Endothelial cell of umbilical vein (primary cell): ENCODE results near the gene ABHD11. TPM values are rescaled to one million over a fixed set of nuclear protein-coding genes. Genes with fewer than 3 reads are reported as not detected.

ENCODE experiments used
- BruUV-seq: library from RNA; stranded (reverse); fragments of 400-500 nt; replicated peaks from 2 replicates; lab custom pipeline; 2021; lab: Mats Ljungman, UMichigan
- CTCF ChIA-PET: fragments of 300-600, 350-600 bp; sonication (Branson Sonifier 250); formaldehyde crosslinking; loops from one replicate; lab custom pipeline; 2021; ENCODE audit warnings: antibody characterized with exemption, inconsistent platforms; lab: Charles Lee
- POLR2A ChIA-PET: fragments of 300-600, 350-600 bp; sonication (Branson Sonifier 250); formaldehyde crosslinking; loops from one replicate; lab custom pipeline; 2021; ENCODE audit warnings: antibody characterized with exemption, inconsistent platforms; lab: Charles Lee
- DNase-seq: peaks from one replicate; pipeline ENCODE4 v3.0.0-alpha.2; 2011; ENCODE audit warnings: low read depth, low spot score
- FAIRE-seq: peaks from 2 replicates; lab custom pipeline; 2011; peaks lifted over from hg19 to GRCh38; lab: Jason Lieb, UNC
- H2AFZ ChIP-seq: 2 replicates; pipeline ENCODE4 v1.6.0; 2012; ENCODE audit warnings: low read depth, low read length, control low read depth, inconsistent platforms
- H3K27ac ChIP-seq: 2 replicates; pipeline ENCODE4 v1.5.1; 2011; ENCODE audit warnings: low read depth, mild to moderate bottlenecking, control low read depth, low read length, moderate library complexity; ENCODE audit not compliant: insufficient read depth
- H3K27me3 ChIP-seq, 2 experiments: 2 replicates each; pipeline versions ENCODE4 v1.6.0 to v1.6.1; 2011; ENCODE audit warnings: low read length in 2 of 2, mixed read lengths in 1 of 2; ENCODE audit not compliant: control insufficient read depth in 2 of 2, insufficient read depth in 2 of 2
- H3K36me3 ChIP-seq, 2 experiments: 2 replicates in 1 of 2; 3 replicates in 1 of 2; pipeline ENCODE4 v1.5.1; 2011; ENCODE audit warnings: low read length in 2 of 2, mild to moderate bottlenecking in 1 of 2, moderate library complexity in 1 of 2; ENCODE audit not compliant: control insufficient read depth in 2 of 2, insufficient read depth in 2 of 2; ENCODE audit errors: extremely low read depth in 1 of 2
- H3K4me1 ChIP-seq: 3 replicates; pipeline ENCODE4 v1.5.1; 2011; ENCODE audit warnings: mild to moderate bottlenecking, low read length; ENCODE audit not compliant: control insufficient read depth, insufficient read depth; ENCODE audit errors: extremely low read depth
- H3K4me2 ChIP-seq: 2 replicates; pipeline ENCODE4 v1.6.1; 2011; ENCODE audit warnings: low read length, control low read depth, mixed read lengths; ENCODE audit not compliant: insufficient read depth
- H3K4me3 ChIP-seq, 3 experiments: fragments of 200-600 bp in 1 of 3; sonication (generic), shearing (Covaris generic) in 1 of 3; replicated peaks in 1 of 3; 2 replicates each; pipeline ENCODE4 v1.5.1; 2011 to 2016; ENCODE audit warnings: control low read depth in 3 of 3, low read length in 3 of 3, mild to moderate bottlenecking in 2 of 3, inconsistent platforms in 1 of 3, low read depth in 1 of 3, moderate library complexity in 1 of 3; ENCODE audit not compliant: insufficient read depth in 1 of 3
- H3K79me2 ChIP-seq: 2 replicates; pipeline ENCODE4 v1.6.0; 2012; ENCODE audit warnings: low read length, inconsistent platforms; ENCODE audit not compliant: control insufficient read depth, insufficient read depth
- H3K9ac ChIP-seq: replicated peaks from 2 replicates; pipeline ENCODE3; 2011; ENCODE audit warnings: low read length, control low read depth; ENCODE audit not compliant: insufficient read depth; ENCODE audit errors: extremely low read depth
- H3K9me1 ChIP-seq: replicated peaks from 3 replicates; pipeline ENCODE4 v1.6.0; 2011; ENCODE audit warnings: mild to moderate bottlenecking, low read length; ENCODE audit not compliant: control insufficient read depth, insufficient read depth; ENCODE audit errors: extremely low read depth
- H3K9me3 ChIP-seq: replicated peaks from 2 replicates; pipeline ENCODE4 v1.5.1; 2012; ENCODE audit warnings: low read length, inconsistent platforms; ENCODE audit not compliant: control insufficient read depth, insufficient read depth
- H4K20me1 ChIP-seq: replicated peaks from 2 replicates; pipeline ENCODE3; 2011; ENCODE audit warnings: mild to moderate bottlenecking, low read length; ENCODE audit not compliant: control insufficient read depth, insufficient read depth; ENCODE audit errors: extremely low read depth
- EZH2 ChIP-seq: IDR thresholded peaks from 2 replicates; pipeline ENCODE4 v1.6.1; 2012; ENCODE audit warnings: borderline replicate concordance, low read depth, mild to moderate bottlenecking, moderate library complexity, low read length, inconsistent platforms; ENCODE audit not compliant: severe bottlenecking
- FOS ChIP-seq: IDR thresholded peaks from 2 replicates; pipeline ENCODE4 v1.6.1; 2011; ENCODE audit warnings: mild to moderate bottlenecking, low read length, moderate library complexity, borderline replicate concordance; ENCODE audit not compliant: insufficient read depth
- GATA2 ChIP-seq: IDR thresholded peaks from 2 replicates; pipeline ENCODE4 v1.7.0; 2011; ENCODE audit warnings: low read depth, mild to moderate bottlenecking, moderate library complexity, mixed read lengths, low read length; ENCODE audit not compliant: insufficient read length, insufficient read depth
- JUN ChIP-seq: IDR thresholded peaks from 2 replicates; pipeline ENCODE4 v1.6.1; 2011; ENCODE audit warnings: borderline replicate concordance, low read depth; ENCODE audit not compliant: insufficient read length, insufficient read depth
- MAX ChIP-seq: IDR thresholded peaks from 2 replicates; pipeline ENCODE4 v1.6.1; 2011; ENCODE audit not compliant: insufficient read depth, insufficient read length
- MYC ChIP-seq: IDR thresholded peaks from one replicate; pipeline ENCODE4 v1.6.1; 2011; ENCODE audit warnings: mild to moderate bottlenecking, low read depth, low read length
- POLR2A ChIP-seq: IDR thresholded peaks from 2 replicates; pipeline ENCODE4 v1.6.1; 2012; ENCODE audit warnings: low read depth, mild to moderate bottlenecking, control low read depth, low read length
- POLR2AphosphoS5 ChIP-seq: IDR thresholded peaks from 2 replicates; pipeline ENCODE4 v1.6.1; 2012; ENCODE audit warnings: low read depth, mild to moderate bottlenecking, control low read depth, low read length, moderate library complexity; ENCODE audit not compliant: insufficient read depth
- dilution Hi-C: fragments of 300-500 bp; cut with MboI; formaldehyde crosslinking; loops from one replicate; pipeline ENCODE4 v1.15.0; 2019; ENCODE audit warnings: low sequenced_read_pairs; ENCODE audit not compliant: extremely low pct_ligation_motif_present
- intact Hi-C: fragments of 100-400 bp; cut with micrococcal nuclease; formaldehyde crosslinking; loops from one replicate; pipeline ENCODE4 v1.10.0; 2022
- polyA plus RNA-seq, 4 experiments: library from polyadenylated mRNA; depleted of rRNA in 3 of 4; stranded (reverse) in 3 of 4; unstranded in 1 of 4; fragments of >200 nt; gene quantifications; 2 replicates each; pipeline versions ENCODE4 v1.2.1 to v1.2.3, GENCODE V29; 2011 to 2012; ENCODE audit warnings: missing spikeins in 1 of 4
- total RNA-seq: library from RNA; stranded (reverse); gene quantifications from 2 replicates; pipeline ENCODE4 v1.2.3, GENCODE V29; 2021
- TF ChIP-seq, protein P1 (sequence below), 2 donors: IDR thresholded peaks; 1 replicate in 1 of 2; 2 replicates in 1 of 2; pipeline ENCODE4 v1.5.1; 2011; ENCODE audit warnings: low read length in 2 of 2, mild to moderate bottlenecking in 2 of 2, moderate library complexity in 2 of 2, control low read depth in 1 of 2, inconsistent platforms in 1 of 2, low read depth in 1 of 2; ENCODE audit not compliant: insufficient read depth in 1 of 2; ENCODE audit errors: extremely low read depth in 1 of 2

Gene ABHD11
- total and polyA plus RNA-seq, 2 donors (not counting 3 experiments of a cell fraction or from before 2014, with no cell fraction given): 13.3 to 18.4 TPM

DNA sequence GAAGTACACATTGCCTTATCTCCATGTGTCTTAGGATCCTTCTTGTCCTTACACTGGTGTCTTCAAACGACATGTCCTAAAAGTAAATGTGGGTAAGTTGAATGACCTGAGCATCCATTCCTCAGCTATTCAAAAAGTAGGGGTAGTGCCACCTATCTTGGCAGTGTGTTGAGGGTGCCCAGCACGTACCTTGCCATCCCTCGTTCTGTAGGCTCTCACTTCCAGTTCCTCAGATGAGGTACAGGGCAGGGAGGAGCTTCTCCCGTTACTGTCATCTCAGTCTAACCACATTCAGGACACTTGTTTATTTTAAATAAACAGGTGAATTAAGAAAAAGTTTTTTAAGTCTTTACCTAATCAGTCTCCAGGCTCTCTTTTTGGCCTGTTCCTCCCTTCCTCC lies 42.2 kb downstream of the ABHD11 start:
- no peaks in the 10 kb centered on the region for H3K9me3 ChIP-seq
- H3K4me1 ChIP-seq: no peaks in the 10 kb centered on the region
- intact Hi-C loops (no loop called here), dilution Hi-C loops (no loop called here)
- POLR2A ChIA-PET: interaction anchor here (0.6 kb wide), 1 partner anchor 12 kb away, joined by 3 read pairs; no protein-coding TSS in a partner anchor
- CTCF ChIA-PET: interaction anchor here (1.6 to 4.5 kb wide), 3 partner anchors 10 to 89 kb away, joined by 6 to 16 read pairs (median 10); no protein-coding TSS in a partner anchor
- no peak overlapping the region for H2AFZ ChIP-seq
- no peaks in the 10 kb centered on the region for H4K20me1 ChIP-seq
- H3K9me1 ChIP-seq: no peaks in the 10 kb centered on the region
- H3K27me3 ChIP-seq: no peaks in the 10 kb centered on the region
- H3K9ac ChIP-seq: no peak overlapping the region
- DNase-seq: no peak
- BruUV-seq: no TSS peak
- no peak overlapping the region for H3K4me3 ChIP-seq
- H3K79me2 ChIP-seq: no peaks in the 10 kb centered on the region
- FAIRE-seq: no peak
- no peak overlapping the region for H3K4me2 ChIP-seq
- H3K36me3 ChIP-seq: peaks cover 11 to 48% of the 10 kb centered on the region in 2 experiments
- H3K27ac ChIP-seq: no peak overlapping the region
- no peak for TF ChIP-seq POLR2A
- no peak for TF ChIP-seq MYC
- TF ChIP-seq FOS: no peak
- no peak for TF ChIP-seq EZH2
- TF ChIP-seq GATA2: no peak
- TF ChIP-seq, protein P1, sequence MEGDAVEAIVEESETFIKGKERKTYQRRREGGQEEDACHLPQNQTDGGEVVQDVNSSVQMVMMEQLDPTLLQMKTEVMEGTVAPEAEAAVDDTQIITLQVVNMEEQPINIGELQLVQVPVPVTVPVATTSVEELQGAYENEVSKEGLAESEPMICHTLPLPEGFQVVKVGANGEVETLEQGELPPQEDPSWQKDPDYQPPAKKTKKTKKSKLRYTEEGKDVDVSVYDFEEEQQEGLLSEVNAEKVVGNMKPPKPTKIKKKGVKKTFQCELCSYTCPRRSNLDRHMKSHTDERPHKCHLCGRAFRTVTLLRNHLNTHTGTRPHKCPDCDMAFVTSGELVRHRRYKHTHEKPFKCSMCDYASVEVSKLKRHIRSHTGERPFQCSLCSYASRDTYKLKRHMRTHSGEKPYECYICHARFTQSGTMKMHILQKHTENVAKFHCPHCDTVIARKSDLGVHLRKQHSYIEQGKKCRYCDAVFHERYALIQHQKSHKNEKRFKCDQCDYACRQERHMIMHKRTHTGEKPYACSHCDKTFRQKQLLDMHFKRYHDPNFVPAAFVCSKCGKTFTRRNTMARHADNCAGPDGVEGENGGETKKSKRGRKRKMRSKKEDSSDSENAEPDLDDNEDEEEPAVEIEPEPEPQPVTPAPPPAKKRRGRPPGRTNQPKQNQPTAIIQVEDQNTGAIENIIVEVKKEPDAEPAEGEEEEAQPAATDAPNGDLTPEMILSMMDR (IDR thresholded peaks at IDR 0.05; ENCODE audit: extremely low read depth in 1 of 2, insufficient read depth in 1 of 2, low read depth in 1 of 2, low read length in 2 of 2): no peak
- TF ChIP-seq JUN: no peak
- no peak for TF ChIP-seq POLR2AphosphoS5
- TF ChIP-seq MAX: no peak
